T-helper 17 cell (primary cell): Measurements from ENCODE around the gene FZR1. TPM values are rescaled to one million over a fixed set of nuclear protein-coding genes. Genes with fewer than 3 reads are reported as not detected.
"Not testable (repeated sequence)": the region's sequence is repeated elsewhere in the genome, so short reads cannot be mapped to it uniquely, and the experiment has no call there.

ENCODE experiments used
- ATAC-seq: fragments of 150-1000 bp; cut with Tn5 transposase; 2 replicates; pipeline ENCODE4 v1.10.0; 2021; ENCODE audit warnings: mild to moderate bottlenecking, moderate library complexity
- DNase-seq, 3 donors: peaks; one replicate each; pipeline versions ENCODE4 v3.0.0 to v3.0.0-alpha.2; 2020 to 2021
- H3K9me3 ChIP-seq: one replicate; pipeline ENCODE4 v1.7.0; 2013; ENCODE audit warnings: low read length, mild to moderate bottlenecking; ENCODE audit not compliant: control insufficient read depth, poor library complexity, severe bottlenecking
- H3K27ac Mint-ChIP-seq: one replicate; pipeline ENCODE4 v1.8.0; 2022; ENCODE audit warnings: mild to moderate bottlenecking, moderate library complexity, mixed read lengths
- H3K27me3 Mint-ChIP-seq: one replicate; pipeline ENCODE4 v1.8.0; 2022; ENCODE audit warnings: mixed read lengths
- H3K36me3 Mint-ChIP-seq: one replicate; pipeline ENCODE4 v1.8.0; 2022; ENCODE audit warnings: low read depth, mixed read lengths
- H3K4me1 Mint-ChIP-seq: one replicate; pipeline ENCODE4 v1.8.0; 2022; ENCODE audit warnings: mild to moderate bottlenecking, mixed read lengths
- H3K4me3 Mint-ChIP-seq: one replicate; pipeline ENCODE4 v1.8.0; 2022; ENCODE audit warnings: mild to moderate bottlenecking, moderate library complexity, mixed read lengths
- total RNA-seq, 4 donors: library from RNA in 2 of 4; stranded (reverse) in 2 of 4; gene quantifications; one replicate each; pipeline ENCODE4 v1.2.3 and lab custom pipeline; 2022 to 2026

Gene FZR1
- total RNA-seq, 2 donors from 2014 or later: 95.0 to 96.6 TPM

DNA sequence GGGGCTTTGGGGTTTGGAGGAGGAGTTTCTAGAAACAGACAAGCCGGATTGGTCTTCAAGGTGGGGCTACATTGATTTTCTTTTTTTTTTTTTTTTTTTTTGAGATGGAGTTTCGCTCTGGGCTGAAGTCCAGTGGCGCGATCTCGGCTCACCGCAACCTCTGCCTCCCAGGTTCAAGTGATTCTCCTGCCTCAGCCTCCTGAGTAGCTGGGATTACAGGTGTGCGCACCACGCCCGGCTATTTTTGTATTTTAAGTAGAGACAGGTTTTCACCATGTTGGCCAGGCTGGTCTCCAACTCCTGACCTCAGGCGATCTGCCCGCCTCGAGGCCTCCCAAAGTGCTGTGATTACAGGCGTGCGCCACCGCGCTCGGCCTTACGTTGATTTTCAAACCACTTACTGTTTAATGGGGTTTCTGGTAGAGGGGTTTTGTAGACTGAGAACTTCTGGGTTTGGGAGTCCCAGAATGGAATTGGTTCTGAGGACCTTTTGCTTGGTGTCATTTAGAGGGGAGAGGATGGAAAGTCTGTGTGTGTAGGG lies 2.1 kb downstream of the FZR1 start:
- not testable (repeated sequence) for H3K9me3 ChIP-seq, H3K36me3 Mint-ChIP-seq, H3K27ac Mint-ChIP-seq, ATAC-seq, H3K27me3 Mint-ChIP-seq, DNase-seq
- Mint-ChIP-seq H3K4me1 (peaks cover 45% of the 10 kb centered on the region), H3K4me3 (peak overlapping the region; percentile 97)

DNA sequence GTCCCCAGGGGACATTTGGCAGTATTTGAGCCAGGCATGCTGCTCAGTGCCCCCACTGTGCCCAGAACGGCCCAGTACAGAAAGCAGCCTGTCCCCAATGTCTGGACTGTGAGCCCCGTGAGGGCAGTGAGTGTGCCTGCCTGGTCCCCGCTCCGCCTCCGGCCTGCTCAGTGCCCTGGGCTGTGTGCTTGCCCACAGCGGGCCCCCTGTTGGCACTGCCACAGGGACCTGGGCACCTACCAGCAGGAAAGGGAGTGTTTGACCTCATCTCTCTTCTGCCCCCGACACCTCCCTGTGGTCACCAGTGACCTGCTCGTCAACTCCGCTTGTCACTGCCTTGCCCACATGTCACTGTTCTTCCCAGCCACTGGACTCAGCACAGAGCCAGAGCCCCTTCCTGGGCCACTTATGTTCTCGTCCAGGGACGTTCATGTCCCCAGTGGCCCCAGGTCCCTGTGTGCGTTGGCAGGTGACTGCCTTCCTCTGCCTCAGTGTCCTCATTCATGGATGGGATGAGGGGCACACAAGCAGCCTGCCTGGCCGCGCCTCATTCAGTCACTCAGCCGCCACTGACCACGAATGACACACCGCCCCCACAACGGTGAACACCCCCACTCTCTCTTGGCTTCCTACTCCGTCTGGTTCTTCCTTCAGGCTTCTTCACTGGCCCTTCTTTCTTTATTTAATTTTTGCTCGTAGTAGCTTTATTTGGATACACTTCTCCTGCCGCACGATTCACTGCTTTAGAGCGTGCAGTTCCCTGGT lies 2.8 kb downstream of the FZR1 start:
- H3K9me3 ChIP-seq: no peaks in the 10 kb centered on the region

DNA sequence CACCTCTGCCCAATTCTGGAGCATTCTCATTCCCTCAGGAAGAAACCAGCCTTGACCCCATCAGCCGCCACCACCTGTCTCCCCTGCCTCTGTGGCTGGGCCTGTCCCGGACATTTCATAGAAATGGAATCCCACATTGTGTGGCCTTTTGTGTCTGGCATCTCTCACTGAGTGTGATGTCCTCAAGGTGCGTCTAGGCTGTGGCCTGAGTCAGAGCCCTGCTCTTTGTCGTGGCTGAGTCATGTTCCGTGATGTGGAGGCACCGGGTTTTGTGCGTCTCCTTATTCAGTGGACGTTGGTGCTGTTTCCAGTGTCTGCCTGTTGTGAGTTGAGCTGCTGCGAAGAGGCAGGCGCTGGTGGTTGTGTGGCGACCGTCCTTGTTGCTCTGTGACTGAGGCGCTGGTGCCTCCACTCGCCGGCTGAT lies 3.5 kb downstream of the FZR1 start:
- peaks cover 47% of the 10 kb centered on the region for H3K4me1 Mint-ChIP-seq
- no peak for DNase-seq

More for the DNA sequence above, 2.8 kb downstream of the FZR1 start:
- Mint-ChIP-seq H3K4me3 (peak overlapping the region; percentile 73), H3K4me1 (peaks cover 45% of the 10 kb centered on the region), H3K36me3 (peaks cover 4% of the 10 kb centered on the region), H3K27ac (no peak overlapping the region), H3K27me3 (no peaks in the 10 kb centered on the region)
- ATAC-seq: no peak
- no peak for DNase-seq

DNA sequence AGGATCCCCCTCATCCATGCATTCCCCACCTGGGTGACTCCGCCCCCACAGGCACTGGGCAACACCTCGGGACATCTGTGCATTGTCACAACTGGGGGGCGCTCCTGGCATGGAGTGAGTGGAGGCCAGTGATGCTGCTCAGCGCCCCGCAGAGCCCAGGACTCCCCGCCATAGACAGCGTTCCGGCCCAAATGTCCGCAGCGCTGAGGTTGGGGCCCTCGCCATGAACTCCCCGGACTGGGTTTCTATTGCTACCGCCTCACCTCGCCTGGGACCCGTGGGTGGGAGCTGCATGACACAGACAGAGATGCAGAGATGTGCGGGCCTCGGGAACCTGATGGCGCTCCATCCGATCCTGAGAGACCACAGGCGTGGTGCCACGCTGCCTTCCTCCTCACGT lies 4.6 kb downstream of the FZR1 start:
- no peak overlapping the region for H3K27ac Mint-ChIP-seq
- no peaks in the 10 kb centered on the region for H3K9me3 ChIP-seq
- peaks cover 4% of the 10 kb centered on the region for H3K36me3 Mint-ChIP-seq
- ATAC-seq (no peak), DNase-seq (no peak)
- peaks cover 44% of the 10 kb centered on the region for H3K4me1 Mint-ChIP-seq
- no peak overlapping the region for H3K4me3 Mint-ChIP-seq
- H3K27me3 Mint-ChIP-seq: no peaks in the 10 kb centered on the region

More for the DNA sequence above, 3.5 kb downstream of the FZR1 start:
- Mint-ChIP-seq H3K4me3 (peak overlapping the region; percentile 73), H3K27ac (no peak overlapping the region), H3K36me3 (peaks cover 4% of the 10 kb centered on the region), H3K27me3 (no peaks in the 10 kb centered on the region)
- H3K9me3 ChIP-seq: no peaks in the 10 kb centered on the region
- ATAC-seq: no peak

DNA sequence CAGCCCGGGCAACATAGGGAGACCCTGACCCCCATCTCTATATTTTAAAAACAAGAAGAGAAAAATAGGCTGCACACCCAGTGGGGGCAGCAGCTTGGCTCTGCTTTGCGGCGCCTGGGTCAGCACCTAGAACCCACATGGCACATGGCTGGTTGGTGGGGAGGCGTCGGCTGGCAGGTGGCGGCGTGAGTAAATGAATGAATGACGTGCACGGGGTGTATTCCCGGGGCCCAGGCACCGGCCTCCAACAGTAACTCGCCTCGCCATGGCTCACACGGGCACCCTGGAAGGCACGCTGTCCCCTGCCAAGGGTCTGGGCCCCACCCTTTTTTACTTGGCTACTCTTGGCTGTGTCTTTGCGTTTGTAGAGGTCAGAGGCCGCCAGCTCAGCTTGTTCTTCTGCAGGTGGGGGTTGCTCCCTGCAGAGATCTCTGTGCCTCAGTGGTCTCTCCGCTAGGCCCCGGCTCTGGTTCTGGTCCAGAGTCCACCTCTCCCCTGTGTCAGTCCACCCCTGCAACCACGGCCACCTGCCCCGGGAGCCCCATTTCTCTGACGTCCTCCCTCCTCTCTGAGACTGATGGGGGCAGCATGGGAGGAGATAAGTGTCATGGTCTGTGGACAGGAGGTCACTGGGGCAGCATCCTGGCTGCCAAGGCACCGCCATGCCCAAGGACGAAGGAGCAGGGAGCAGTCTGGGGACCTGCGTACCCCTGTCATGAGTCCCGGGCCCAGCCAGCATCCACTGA lies 5.6 kb downstream of the FZR1 start:
- Mint-ChIP-seq H3K27me3 (no peaks in the 10 kb centered on the region), H3K4me1 (peaks cover 49% of the 10 kb centered on the region), H3K4me3 (peak overlapping the region; percentile 53), H3K36me3 (peaks cover 2% of the 10 kb centered on the region), H3K27ac (peak overlapping the region; percentile 11)
- H3K9me3 ChIP-seq: no peaks in the 10 kb centered on the region
- ATAC-seq: no peak
- DNase-seq: no peak

DNA sequence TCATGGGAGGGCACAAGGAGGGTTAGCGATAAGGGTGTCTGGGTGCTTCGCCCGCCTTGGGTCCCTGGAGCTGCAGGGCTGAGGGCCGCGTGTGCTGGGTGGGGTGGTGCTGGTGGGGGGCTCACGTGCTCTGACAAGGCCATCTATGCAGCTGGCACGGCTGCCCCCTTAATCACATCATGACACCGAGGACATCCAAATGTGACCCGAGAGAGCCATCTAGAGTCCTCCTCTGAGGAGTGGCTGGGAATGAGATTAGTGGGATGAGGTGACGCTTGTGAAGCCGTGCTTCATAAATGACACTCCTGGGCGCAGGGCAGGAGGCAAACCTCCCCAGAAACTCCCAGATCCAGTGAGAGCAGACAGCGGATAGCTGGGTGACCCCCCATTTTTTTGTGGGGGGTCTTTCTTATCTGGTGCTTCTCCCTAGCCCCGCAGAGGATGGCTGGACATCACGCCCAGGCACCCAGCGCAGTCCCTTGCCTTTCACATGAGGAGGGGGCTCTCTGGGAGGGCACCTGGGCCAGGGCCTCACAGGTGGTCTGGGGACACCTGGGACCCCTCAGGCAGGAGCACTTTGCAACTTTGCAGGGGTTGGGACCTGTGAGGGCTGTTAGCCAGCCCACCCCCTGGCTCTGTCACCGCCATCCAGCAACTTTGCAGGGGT lies 6.6 kb downstream of the FZR1 start:
- Mint-ChIP-seq H3K27ac (peak overlapping the region; percentile 11), H3K27me3 (no peaks in the 10 kb centered on the region), H3K36me3 (peaks cover 2% of the 10 kb centered on the region), H3K4me1 (peaks cover 45% of the 10 kb centered on the region), H3K4me3 (no peak overlapping the region)
- DNase-seq (no peak), ATAC-seq (no peak)
- H3K9me3 ChIP-seq: no peaks in the 10 kb centered on the region

DNA sequence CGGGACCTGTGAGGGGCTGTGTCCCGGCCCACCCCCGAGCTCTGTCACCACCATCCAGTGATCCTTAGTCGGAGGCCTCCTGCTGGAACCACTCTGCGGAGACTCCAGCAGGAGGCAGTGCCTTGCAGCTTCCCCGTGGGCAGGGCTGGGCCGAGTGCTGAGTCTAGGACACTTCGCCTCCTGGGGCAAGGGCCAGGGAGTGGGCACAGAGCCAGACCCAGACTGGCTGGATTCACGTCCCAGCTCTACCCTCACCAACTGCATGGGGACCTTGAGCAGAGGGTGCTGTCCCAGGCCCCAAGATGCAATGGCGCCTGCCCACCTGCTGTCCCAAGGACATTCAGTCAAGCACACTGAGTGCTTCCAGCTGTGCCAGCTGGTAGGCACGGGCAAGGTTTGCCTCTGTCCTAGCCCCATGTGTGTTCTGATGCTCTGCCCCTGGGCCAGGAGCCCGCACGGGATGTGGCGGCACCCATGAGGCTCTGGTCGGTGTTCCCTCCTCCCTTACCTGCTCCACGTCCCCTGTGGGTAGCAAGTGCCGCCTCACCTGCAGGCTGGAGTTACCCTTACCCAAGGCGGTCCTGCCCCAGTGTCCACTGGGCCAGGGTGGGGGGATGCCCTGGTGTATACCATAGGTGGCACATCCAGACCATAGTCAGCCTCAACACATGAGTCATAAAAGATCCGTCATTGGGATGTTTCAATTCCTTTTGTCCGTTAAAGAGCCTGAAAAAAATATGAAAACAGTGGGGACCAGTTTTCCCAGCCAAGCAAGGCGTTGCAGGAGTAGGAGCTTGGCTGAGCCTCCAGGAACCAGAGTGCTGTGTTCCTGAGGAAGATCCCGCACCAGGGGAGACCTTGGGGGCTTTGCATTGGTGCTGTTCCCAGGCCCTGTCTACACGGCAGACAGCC lies 7.4 kb downstream of the FZR1 start:
- no peak for ATAC-seq
- H3K9me3 ChIP-seq: no peaks in the 10 kb centered on the region
- Mint-ChIP-seq H3K4me3 (no peak overlapping the region), H3K4me1 (peaks cover 43% of the 10 kb centered on the region), H3K27me3 (no peaks in the 10 kb centered on the region), H3K27ac (no peak overlapping the region), H3K36me3 (peaks cover 2% of the 10 kb centered on the region)
- DNase-seq: no peak

DNA sequence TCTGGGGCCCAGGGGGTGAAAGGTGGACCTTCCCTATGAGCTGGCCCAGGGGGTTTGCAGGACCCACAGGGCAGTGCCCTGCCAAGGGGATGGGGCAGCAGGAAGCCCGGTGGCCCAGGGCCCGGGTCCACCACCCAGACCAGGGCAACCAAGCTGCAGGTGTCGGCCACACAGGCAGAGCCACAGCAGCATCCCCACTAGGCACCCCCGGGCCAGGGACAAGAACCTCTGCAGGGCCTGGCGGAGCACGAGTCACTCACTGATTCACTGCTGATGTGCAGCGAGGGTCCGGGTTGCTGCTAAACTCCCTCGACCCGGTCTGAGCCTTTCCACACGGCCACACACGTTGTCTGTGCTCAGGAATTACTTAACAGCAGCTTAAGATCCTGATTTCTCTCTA lies 8.8 kb downstream of the FZR1 start:
- H3K27ac Mint-ChIP-seq: peak overlapping the region; percentile 68
- DNase-seq (no peak), ATAC-seq (no peak)
- H3K9me3 ChIP-seq: no peaks in the 10 kb centered on the region
- peaks cover 32% of the 10 kb centered on the region for H3K4me1 Mint-ChIP-seq
- H3K27me3 Mint-ChIP-seq: no peaks in the 10 kb centered on the region
- peaks cover 2% of the 10 kb centered on the region for H3K36me3 Mint-ChIP-seq
- no peak overlapping the region for H3K4me3 Mint-ChIP-seq

DNA sequence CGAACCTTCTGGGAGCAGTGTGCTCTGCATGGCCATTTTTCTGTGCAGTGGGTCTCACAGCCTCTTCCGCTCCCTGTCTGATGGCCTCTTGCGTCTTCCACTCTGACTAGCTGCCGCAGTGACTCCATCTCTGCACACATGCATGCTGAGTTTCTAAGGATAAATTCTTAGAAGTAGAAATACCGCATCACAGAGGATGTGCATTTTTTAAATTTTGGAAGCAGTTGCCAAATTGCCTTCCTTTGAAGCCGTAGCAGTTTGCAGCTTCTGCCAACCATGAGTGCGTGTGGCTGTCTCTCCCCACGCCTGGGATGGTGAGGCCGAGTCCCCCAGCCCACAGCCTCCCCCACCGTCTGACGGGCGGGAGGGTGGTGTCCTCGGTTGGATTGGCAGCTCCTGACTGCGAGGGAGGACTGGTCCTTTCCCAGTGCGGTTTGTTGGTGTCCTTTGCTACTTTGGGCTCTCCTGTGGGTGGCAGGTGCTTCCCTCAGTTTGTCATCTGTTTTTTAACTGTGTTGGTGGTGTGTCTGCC lies 9.8 kb downstream of the FZR1 start:
- H3K4me1 Mint-ChIP-seq: peaks cover 30% of the 10 kb centered on the region
- peaks cover 2% of the 10 kb centered on the region for H3K36me3 Mint-ChIP-seq
- ATAC-seq (no peak), DNase-seq (no peak)
- no peaks in the 10 kb centered on the region for H3K9me3 ChIP-seq
- peak overlapping the region; percentile 68 for H3K27ac Mint-ChIP-seq
- H3K27me3 Mint-ChIP-seq: no peaks in the 10 kb centered on the region
- H3K4me3 Mint-ChIP-seq: no peak overlapping the region

DNA sequence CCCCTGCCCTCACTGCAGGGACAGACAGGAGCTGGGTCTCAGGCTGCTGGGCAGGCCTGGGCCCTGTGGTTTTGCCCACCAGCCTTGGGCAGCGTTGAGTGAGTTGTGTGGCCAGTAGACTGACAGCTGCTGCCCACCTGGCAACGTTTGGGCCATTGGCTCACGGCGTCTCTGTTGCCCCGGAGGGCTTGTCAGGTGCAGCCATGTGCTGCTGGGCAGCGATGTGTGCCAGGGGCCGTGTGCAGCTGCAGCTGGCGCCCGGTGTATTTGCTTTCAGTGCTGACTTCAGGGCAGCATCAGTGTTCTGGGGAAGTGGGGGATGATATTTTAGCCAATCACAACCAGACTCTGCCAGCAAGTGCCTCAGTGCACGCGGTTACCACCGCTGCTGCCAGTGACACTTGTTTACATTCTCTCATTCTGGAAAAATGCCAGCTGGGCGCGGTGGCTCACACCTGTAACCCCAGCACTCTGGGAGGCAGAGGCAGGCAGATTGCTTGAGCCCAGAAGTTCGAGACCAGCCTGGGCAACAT lies 10.6 kb downstream of the FZR1 start:
- Mint-ChIP-seq H3K36me3 (peaks cover 2% of the 10 kb centered on the region), H3K27ac (peak overlapping the region; percentile 68), H3K4me3 (peak overlapping the region; percentile 55), H3K4me1 (peaks cover 28% of the 10 kb centered on the region), H3K27me3 (no peaks in the 10 kb centered on the region)
- peak; percentile 84 for ATAC-seq
- DNase-seq: no peak
- H3K9me3 ChIP-seq: no peaks in the 10 kb centered on the region

DNA sequence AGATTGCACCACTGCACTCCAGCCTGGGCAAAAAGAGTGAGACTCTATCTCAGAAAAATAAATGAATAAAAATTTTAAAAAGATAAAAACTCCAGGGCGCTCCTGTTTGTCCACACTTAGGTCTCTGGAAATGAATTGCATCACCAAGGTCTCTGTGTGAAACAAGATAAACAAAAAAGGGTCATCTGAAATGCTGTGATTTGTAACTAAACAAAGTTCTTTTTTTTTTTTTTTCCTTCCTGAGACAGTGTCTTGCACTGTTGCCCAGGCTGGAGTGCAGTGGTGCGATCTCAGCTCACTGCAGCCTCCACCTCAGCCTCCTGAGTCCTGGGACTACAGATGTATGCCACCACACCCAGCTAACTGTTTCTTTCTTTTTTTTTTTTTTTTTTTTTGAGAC lies 11.5 kb downstream of the FZR1 start:
- peaks cover 2% of the 10 kb centered on the region for H3K36me3 Mint-ChIP-seq
- no peak for DNase-seq
- no peaks in the 10 kb centered on the region for H3K9me3 ChIP-seq
- H3K4me1 Mint-ChIP-seq: peaks cover 25% of the 10 kb centered on the region
- no peak for ATAC-seq
- no peak overlapping the region for H3K27ac Mint-ChIP-seq
- H3K4me3 Mint-ChIP-seq: no peak overlapping the region
- no peaks in the 10 kb centered on the region for H3K27me3 Mint-ChIP-seq

DNA sequence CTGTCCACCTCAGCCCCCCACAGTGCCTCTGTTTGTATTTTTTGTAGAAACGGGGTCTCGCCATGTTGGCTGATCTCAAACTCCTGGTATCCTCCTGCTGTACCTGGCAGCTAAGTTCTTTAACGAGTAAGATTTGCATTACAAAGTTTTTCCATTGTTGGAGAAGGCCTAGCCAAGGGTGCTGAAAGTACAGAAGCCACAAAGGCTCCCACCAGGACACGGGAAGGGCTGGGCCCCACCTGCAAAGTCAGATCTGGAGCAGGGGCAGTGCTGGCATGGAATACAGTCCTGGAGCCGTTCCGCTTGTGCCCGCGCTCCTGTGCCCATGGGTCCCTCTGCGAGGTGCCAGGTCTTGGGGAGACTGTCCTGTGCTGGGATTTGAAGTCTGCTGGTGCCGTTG lies 12.1 kb downstream of the FZR1 start:
- Mint-ChIP-seq H3K4me3 (no peak overlapping the region), H3K36me3 (peaks cover 2% of the 10 kb centered on the region), H3K27ac (peak overlapping the region; percentile 24), H3K4me1 (peaks cover 25% of the 10 kb centered on the region), H3K27me3 (no peaks in the 10 kb centered on the region)
- DNase-seq: no peak
- no peak for ATAC-seq
- H3K9me3 ChIP-seq: no peaks in the 10 kb centered on the region
